HG03457 (cell line): ENCODE measurements around the gene NELFB.

ENCODE experiments used
- ATAC-seq: cut with Tn5 transposase; IDR thresholded peaks from one replicate; pipeline ENCODE4 v1.9.1; 2021; ENCODE audit warnings: moderate number of reproducible peaks; ENCODE audit not compliant: unreplicated experiment

The NELFB gene

DNA sequence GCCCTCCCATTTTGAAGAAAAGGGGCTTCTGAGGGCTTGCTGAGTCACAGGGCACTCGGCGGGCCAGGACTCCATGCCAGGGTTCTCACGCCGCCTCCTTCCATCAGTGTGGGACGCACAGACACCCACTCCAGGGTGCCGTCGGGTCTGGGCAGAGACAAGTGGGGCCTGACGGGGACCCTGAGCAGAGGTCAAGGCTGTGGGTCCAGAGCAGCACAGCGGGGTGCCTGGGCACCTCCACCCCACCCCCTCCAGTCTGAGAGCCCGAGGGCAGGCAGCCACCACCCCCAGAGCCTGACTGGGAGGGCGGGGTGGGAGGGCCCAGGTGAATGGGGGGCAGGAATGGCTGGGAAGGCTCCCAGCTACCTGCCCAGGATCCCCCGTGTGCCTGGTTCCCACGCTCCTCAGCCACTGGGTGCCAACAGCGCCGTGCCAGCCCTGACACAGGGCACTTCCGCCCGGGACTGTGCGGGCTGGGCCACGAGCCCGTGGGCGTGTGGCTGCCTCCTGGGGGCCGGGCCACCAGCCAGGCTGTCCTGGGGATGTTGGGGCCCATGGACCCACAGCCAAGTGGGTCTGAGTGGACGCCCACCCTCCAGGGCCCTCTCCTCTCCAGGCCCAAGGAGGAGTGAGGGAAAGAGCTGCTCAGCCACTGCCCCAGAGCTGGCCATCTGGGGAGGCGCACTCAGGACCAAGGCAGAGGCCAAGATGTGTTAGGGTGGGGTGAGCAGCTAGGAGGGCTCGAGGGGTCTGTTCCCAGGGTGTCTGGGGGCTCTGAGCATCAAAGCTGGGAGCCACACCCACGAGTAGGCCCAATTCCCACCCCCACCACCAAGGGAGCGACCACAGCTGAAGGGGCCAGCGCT, 57.1 kb downstream of the NELFB start:
- ATAC-seq: no peak

DNA sequence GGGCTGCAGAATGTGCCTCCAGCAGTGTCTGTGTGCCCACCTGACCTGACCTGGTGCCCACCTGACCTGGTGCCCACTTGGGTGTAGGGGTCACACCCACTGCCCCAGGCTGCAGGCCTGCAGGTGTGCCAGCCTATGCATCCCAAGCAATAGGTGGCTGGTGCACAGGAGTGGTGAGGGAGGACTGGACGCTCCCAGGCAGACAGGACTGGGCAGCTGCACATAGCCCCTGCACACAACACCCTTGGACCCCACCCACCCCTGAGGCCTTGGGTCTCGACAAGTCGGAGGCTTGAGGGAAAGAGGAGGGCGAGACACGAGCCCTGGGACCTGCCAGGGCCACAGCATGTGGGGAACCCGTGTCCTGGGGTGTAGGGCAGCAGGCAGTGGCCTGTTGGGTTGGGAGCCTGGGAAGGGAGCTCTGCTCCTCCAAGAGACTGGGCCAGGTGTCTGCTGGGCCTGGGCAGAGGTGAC, 57.8 kb downstream of the NELFB start:
- ATAC-seq: no peak

DNA sequence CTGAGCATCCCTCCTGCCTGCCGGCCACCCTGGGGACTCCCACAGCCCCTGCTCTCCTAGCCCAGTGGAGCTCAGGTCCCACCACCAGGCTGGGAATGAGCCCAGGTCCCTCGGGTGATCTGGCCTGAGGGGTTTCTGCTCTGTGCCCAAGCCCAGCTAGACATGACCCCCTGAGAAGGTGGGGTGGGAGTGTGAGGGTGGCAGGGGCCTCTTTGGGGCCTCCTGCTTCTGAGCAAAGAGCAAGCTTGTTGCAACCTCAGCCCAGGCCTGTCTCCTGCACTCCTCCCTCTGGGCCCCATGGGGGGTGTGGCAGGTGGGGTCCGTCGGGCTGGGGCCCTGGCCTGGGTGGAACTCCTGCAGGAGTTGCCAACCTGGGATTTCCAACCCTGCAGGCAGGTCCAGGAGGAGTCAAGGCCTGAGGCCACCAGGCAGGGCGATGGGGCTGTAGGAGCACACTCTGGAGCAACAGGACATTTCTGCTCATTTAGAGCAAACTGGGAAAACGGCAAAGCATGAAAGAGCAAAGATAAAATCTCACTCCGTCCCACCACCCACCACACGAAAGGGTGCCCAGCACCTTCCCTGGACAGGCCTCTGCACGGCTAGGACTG, 58.3 kb downstream of the NELFB start:
- ATAC-seq: no peak

DNA sequence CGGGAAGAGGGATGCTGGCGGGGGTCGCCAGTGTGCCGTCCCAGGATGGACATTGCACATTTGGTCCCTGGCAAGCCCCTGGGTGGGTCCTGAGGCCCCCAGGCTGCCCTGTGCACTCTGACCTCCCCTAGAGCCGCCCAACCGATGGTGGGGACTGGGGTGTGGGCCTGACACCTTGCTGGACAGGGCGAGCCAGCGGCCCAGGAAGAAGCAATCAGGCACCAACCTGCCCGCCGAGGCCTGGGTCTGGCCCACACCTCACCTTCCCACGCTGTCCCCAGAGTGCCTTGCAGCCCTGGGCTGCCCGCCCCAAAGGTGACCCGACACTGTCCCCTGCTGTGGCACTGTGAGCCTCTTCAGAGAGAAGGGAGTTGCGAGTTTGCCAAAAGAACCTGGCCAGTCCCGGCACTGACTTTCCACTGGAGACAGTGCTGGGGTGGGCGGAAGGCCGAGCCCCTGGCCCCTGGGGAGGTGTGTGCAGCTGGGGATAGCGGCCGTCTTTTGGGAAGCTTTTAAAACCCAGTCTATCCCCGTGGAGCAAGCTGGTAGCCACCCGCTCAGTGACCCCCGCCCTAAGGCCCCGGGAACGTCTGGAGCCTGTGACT, 58.9 kb downstream of the NELFB start:
- no peak for ATAC-seq

DNA sequence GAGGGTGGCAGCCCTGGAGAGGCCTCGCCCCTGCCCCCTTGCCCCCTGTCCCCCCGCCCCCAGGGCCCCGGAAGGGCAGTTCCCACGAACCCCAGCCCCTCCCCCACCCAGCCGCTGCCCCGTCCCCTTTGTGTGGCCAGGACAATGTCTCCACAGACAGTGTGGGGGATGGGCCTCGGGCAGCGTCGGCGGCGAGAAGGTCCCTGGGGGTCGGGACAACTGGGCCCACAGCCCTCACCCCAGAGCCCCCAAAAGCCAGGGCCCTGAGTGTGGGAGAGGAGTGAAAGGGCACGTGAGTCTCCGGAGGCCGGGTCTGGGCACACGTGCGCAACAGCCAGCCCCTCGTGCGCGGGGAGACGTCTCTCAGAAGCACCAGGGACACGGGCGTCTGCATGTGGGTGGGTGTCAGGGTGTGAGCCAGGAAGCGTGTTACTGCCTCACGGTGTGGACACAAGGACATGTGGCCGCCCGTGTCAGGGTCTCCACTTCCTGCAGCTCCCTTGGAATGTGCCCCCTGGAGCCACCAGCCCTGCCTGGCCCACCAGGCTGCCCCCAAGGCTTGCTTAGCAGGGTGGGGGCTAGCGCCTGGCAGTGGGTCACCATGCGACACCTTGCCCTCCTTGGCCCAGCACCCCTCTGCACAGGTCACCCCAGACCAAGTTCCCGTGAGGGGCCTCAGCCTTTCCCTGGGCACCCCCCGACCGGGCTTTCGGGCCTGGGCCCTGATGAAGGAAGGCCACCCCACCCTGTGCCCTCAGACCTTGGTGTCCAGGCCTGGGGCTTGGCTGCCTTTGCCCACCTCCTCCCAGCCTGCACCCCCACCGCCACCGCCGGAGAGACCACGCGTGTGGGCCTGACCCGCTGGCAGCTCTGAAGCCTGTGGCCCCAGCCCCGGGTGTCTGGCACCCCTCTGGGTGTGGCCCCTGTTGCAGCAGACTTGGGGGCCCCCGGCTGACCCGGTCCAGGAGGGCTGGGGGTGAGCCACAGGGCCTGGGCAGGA, 59.7 kb downstream of the NELFB start:
- ATAC-seq: no peak

DNA sequence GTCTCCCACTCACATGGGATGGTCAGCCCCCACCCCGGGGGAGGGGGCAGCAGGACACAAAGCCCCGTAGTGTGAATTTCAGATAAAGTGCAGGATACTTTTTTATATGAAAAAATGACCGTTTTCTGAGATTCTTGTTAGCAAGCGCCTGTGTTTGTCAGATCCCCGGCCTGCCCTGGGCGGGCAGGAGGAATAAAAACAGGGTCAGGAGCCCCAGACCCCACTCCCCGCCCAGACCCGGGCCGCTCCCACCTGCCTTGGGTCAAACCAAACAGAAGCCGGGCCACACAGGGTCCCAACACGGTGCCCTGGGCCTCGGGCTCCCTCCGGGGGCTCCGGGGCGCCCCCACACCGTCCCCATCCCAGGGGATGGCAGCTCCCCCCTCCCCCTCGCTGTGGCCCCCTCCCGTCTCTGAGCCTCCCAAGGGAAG, 60.5 kb downstream of the NELFB start:
- no peak for ATAC-seq

DNA sequence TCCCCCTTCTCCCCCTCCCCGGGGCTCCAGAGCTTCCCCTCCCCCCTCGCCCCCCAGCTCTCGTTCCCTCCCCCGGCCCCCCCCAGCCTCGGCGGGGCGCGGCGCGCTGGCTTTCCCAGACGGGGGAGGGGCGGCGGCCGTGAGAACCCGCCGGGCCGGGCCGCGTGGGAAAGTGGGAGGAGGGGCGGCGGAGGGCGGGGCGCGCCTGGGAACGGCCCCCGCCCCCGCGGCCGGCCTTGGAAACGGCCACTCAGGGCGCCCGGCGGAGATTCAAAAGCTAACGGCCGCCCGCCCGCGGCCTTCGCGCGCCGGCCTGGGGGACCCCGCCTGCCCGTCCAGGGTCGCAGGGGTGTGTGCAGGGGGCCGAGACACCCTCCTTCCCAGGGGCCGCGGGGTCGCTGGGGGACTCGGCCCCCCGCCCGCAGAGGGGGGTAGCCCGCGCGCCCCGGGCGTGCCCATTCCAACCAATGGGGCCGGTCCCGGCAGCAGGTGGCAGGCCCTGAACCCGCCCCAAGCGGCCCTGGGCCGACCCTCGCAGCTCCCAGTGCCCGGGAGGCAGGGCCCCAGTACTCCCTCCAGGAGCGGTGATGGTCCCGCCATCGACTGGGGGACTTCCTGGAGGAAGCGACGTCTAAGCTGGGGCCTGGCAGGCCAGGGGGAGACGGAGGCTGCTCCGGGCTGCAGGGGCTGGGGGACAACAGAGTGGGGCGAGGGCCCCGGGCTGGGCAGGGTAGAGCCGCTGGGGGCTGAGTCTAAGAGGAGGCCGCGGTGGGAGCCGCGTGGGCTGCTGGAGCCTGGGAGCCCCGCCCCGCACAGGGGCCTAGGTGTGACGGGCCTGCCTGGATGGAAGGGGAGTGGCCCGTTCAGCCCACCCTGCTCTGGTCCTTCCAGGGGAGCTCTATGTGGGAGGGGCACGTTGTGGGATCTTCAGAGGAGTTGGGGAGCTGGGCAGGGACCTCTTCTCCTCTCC, 61.2 kb downstream of the NELFB start:
- no peak for ATAC-seq

DNA sequence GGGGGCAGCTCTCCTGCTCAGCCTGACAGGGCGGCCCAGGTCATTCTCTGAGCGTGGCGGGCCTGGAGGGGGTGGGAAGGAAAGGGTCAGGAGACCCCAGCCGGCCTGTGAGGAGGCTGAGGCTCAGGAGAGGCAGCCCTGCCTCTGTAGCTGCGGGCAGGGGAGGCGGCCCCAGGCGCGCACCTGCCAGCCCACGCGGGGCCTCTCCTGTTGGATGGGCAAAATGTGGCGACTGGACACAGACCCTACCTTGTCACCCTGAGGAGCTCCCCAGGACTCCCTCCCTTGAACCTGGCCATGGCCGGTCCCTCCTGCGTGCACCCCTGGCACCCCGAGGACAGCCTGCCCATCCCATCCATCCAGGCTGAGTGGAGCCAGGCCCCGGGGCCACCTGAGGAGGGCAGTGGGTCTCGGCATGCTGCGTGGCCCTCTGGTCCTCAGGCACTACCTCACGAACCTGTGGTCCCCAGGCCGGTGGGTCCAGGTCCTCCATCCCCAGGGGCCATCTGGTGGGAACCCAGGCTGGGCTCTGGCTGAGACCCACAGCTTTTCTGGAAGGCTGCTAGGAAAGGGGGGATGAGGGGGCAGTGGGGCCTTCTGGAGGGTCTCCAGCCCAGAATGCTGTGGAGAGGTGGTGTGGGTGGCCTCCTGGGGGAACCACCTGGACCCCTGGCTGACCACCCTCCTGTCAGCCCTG, 62.0 kb downstream of the NELFB start:
- ATAC-seq: no peak

DNA sequence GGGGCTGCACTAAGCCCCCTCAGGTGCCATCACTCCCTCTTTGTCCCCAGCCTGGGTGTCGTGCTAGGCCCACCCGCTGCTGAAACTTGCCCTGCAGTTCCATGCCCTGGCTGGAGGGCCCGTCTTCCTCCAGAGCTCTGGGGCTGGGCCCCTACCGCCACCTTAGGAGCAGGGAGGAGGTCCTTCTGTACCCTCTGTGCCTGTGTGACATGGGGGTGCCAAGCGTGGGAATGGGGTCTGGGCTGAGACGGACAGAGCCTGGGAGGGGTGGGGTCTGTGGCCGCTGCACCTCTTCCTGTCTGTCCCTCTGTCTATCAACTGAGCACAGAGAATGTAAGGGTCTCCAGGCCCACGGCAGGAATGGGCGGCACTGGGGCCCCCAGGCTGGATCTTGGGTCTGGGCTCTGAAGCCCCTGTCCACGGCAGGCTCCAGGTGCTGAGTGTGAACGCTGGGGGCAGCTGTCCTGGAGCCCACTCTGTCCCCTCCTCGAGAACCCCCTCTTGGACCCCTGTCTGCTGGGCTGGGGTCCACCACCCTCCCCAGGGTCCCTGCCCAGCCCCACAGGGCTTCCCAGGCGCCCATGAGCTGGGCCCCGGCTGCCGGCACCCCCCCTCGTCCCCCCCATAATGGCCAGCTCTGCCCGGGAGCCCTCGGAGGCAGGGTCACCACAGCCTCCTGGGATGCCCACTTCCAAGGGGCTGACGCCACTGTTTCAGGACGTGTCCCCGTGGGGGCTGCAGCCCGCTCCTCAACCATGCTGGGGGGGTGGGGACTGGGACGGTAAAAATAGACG, 62.8 kb downstream of the NELFB start:
- no peak for ATAC-seq

DNA sequence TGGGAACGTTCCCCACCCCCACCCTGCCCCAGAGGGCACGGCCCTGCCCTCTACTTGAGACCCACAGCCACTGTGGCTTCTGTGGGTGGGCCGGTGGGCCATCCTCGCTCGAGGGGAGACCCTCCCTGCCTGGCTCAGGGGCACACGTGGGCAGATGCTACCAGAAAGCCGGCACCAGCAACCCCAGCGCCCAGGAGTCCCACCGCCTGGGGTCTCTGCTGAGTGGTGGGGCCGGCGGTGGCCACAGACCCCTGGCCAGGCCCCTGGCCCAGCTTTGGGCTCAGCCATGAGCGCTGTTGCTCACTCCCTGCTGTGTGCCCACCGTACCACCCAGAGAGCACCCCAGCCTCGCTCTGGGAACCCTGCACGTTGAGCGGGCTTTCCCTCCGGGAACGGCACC, 63.5 kb downstream of the NELFB start:
- no peak for ATAC-seq

DNA sequence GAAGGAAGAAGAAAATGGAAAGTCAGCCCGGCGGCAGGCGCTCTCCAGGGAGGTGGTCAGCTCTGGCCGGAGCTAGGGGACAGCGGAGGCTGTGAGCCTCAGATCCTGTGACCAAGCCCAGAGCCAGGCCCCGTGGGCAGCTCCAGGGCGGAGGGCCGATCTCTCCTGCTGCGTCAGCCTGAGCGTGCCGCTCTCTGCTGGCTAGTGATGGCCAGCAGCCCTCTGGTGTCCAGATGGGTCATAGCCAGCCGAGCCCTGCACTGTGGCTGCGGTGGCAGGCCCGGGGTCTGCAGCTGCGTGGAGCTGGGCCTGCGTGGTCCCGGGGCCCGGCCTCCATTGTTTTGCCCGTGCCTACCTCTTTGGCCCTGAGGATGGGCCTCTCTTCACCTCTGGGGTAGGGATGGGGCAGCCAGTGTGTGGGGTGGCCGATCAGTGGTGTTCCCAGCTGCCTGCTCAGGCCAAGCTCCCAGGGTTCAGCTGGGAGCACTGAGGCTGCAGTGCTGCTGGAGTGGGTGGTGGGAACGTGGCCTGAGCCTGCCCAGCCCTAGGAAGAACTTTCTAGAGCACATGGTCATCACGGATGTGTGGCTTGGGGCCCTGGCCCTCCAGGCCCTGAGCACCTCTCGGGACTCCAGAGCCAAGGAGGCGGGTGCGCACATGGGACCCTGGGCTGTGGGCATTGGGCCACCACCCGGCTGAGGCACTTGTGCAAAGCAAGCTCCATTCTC, 64.0 kb downstream of the NELFB start:
- no peak for ATAC-seq

DNA sequence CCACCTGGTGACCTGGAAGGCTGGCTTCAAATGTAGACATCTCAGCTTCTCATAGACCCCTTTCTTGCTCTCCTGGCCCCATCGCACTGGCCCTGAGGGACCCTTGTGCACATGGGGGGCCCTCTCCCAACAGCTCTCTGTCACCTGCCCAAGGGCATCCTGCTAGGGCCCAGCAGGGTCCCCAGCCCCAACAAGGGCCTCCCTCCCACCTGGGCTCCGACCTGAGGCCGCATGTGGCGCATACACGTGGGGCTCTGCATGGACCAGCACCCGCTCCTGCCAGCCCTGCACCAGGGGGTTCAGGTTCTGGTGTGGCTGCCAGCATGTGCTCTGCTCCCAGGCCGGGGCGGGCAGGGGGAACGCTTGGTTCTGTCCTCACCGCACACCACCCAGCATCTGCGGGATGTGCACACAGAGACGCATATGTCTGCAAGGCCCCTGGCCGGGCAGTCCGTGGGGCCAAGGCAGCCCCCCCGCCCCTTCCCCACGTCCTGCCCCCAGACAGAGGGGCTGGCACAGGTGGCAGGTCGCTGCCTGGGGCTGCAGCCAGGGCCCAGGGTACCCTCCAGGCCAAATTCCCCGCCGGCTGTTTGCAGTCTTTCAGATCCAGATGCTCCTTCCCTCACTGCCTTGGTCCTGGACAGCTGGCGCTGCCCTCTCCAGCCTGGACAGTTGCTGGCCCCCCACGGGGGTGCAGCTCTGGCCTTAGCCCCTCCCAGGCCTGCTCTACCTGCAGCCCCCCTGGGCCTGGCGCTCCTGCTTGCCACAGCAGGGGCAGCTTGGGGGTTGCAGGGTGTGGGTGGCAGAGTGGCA, 64.8 kb downstream of the NELFB start:
- ATAC-seq: no peak

DNA sequence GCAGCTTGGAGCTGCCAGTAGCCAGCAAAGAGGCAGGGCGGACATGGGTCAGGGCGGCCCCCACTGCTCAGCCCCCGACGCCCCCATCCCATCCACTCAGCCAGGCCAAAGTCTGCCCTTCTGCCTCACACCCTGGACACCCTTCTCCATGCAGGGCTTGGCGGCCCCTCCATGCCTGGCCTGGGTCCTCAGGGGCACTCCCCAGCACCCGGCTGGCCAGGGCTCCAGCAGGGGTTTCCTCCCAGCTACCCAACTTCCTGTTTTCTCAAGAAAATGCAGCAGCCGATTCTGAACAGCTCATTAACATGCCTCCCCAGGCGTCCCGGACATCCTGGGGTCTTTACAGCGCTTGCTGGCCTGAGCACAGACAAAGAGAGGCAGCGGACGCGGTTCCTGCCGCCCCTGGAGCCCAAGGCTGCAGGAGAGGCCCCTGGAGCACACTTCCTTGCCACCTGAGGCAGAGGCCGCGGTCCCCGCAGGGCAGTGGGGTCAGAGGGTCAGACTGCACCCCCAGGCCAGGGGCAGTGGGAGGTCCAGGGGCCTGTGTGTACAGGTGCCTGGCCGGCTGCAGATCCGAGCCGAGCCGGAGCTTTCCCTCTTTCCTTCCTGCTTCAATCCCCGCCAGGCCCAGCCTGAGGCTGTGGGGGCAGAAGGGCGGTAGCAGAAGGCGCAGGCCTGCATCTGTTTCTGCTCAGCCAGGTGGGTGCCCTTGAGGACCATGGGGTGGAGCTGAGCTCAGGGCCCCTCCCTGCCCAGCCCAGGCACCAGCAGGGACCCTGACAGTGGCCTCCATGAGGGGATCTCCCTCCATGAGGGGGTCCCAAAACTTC, 65.6 kb downstream of the NELFB start:
- ATAC-seq: no peak

DNA sequence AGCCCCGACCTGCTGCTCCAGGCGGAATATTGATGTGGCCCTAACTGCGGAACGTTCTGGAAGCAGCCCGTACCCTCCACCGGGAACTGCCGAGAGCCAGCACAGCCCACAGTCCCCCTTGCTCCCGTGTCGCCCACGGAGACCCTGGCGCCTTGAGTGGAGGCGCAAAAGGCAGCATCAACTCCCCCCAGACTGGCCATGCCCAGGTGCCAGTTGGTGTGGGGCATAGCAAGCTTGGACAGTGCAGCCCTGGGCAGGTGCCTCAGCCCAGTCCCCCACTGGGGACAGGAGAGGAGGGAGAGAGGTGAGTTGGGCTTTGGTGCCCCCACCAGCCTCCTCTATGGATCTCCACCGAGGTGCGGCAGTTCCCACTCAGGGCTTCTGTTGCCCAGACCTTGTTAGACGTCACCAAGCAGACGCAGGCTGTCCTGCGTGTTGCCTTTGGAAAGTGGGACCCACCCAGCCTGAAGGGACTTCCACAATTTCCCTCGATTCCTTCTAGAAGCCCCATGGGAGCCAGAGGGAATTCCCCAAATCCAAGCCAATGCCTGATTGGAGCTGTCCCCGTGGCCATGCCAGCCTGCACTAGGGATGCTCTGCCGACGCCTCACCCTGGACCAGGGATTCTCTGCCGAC, 66.7 kb downstream of the NELFB start:
- no peak for ATAC-seq
